Keratinocyte (primary cell): Measurements from ENCODE around the gene FOXL2.

Experiments
- EZH2 ChIP-seq: IDR thresholded peaks from one replicate; pipeline ENCODE4 v1.6.1; 2012; ENCODE audit warnings: inconsistent platforms, mild to moderate bottlenecking, low read length, moderate library complexity
- TF ChIP-seq, protein P1 (sequence below), 3 experiments: IDR thresholded peaks in 1 of 3; conservative IDR thresholded peaks in 1 of 3; optimal IDR thresholded peaks in 1 of 3; 2 replicates in 2 of 3; 3 replicates in 1 of 3; pipeline versions ENCODE3 to v1.5.1; 2011; ENCODE audit warnings: low read length in 3 of 3, mild to moderate bottlenecking in 3 of 3, moderate library complexity in 2 of 3, control low read depth in 1 of 3, inconsistent platforms in 1 of 3; ENCODE audit not compliant: insufficient read depth in 2 of 3; ENCODE audit errors: extremely low read depth in 1 of 3

DNA sequence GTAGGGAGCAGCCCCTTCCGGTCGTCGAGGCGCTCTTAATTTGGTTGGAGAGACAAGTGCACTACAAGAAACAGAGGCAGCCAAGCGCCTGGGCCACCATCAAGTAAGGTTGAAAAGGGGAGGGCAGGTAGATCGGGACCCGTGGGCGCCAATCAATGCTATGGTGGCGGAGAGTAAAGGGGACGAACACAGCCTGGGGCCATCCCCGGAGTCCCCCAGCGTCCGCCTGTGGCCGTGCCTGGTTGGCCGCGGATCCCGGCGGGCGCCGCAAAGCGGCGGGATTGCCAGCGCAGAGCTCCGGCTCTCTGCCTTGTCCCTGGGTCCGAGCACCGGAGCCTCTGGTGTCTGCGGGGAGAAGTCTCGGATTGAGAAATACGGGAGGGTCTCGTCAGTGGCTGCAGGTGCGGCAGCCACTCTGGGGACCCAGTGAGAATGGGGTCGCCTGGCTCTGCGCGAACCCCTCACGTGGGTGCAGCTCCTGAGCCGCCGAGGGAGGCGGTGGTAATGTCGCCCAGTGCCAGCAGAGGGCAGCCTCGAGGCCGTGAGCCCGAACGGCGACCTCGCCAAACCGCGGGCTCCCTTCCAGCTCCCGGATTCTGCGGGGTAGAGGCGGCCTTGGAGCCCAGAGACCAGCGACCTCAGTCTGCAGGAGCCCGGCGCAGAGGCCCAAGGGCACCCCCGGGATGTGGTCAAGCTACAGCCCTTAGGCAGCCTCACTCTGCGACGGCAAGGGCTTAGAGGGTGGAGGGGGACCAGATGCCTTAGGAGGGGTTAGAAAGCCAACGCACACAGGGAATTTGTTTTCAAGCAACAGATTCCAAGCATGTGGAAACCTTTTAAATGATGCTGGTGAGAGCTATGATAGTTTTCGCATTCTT is 10.8 kb downstream of the FOXL2 start:
- TF ChIP-seq, protein P1, sequence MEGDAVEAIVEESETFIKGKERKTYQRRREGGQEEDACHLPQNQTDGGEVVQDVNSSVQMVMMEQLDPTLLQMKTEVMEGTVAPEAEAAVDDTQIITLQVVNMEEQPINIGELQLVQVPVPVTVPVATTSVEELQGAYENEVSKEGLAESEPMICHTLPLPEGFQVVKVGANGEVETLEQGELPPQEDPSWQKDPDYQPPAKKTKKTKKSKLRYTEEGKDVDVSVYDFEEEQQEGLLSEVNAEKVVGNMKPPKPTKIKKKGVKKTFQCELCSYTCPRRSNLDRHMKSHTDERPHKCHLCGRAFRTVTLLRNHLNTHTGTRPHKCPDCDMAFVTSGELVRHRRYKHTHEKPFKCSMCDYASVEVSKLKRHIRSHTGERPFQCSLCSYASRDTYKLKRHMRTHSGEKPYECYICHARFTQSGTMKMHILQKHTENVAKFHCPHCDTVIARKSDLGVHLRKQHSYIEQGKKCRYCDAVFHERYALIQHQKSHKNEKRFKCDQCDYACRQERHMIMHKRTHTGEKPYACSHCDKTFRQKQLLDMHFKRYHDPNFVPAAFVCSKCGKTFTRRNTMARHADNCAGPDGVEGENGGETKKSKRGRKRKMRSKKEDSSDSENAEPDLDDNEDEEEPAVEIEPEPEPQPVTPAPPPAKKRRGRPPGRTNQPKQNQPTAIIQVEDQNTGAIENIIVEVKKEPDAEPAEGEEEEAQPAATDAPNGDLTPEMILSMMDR (optimal IDR thresholded peaks at IDR 0.05 in 1 of 3, IDR thresholded peaks at IDR 0.05 in 1 of 3, conservative IDR thresholded peaks at IDR 0.05 in 1 of 3; ENCODE audit: extremely low read depth in 1 of 3, insufficient read depth in 2 of 3, low read length in 3 of 3): peak; percentile 57 to 98 (median 90)
- peak; percentile 75 for TF ChIP-seq EZH2
